ENCODE results near the gene GUCA1A.

DNA sequence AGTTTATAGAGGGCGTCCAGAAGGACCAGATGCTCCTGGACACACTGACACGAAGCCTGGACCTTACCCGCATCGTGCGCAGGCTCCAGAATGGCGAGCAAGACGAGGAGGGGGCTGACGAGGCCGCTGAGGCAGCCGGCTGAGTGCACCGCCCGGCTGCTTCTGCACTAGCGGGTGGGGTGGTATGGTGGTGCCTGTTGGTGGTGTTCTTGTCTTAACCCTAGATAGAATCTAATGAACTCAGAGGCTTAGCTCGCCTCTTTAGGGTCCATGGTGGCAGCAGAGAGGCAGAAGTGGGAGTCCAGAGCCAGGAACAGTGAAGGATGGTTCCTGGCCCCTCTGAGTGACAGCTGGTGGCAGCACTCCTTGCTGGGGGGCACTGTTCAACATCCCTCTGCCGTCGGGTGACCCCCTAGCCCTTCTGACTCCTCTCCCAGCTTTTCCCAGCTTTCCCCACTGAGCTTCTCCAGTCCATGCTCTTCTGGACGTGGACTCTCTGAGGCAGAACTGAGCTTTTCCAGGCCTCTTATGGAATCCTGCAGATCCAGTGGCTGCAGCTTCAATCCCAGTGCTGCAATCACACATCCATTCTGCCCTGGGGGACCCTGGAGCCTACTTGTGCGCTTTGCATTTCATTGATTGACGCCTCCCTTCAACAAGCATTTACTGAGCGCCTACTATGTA is 6.2 kb downstream of the GUCA1A start:
- TF ChIP-seq, protein P1, sequence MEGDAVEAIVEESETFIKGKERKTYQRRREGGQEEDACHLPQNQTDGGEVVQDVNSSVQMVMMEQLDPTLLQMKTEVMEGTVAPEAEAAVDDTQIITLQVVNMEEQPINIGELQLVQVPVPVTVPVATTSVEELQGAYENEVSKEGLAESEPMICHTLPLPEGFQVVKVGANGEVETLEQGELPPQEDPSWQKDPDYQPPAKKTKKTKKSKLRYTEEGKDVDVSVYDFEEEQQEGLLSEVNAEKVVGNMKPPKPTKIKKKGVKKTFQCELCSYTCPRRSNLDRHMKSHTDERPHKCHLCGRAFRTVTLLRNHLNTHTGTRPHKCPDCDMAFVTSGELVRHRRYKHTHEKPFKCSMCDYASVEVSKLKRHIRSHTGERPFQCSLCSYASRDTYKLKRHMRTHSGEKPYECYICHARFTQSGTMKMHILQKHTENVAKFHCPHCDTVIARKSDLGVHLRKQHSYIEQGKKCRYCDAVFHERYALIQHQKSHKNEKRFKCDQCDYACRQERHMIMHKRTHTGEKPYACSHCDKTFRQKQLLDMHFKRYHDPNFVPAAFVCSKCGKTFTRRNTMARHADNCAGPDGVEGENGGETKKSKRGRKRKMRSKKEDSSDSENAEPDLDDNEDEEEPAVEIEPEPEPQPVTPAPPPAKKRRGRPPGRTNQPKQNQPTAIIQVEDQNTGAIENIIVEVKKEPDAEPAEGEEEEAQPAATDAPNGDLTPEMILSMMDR (conservative IDR thresholded peaks at IDR 0.05 in 1 of 2, IDR thresholded peaks at IDR 0.05 in 1 of 2; ENCODE audit: extremely low read depth in 1 of 2, insufficient read depth in 1 of 2, low read depth in 1 of 2, low read length in 2 of 2): no peak
- no peak for TF ChIP-seq EZH2 (IDR thresholded peaks at IDR 0.05; ENCODE audit: borderline replicate concordance, low read length)
